Lung microvascular endothelial cell (primary cell): ENCODE results near the gene LRRC56. TPM values are rescaled to one million over a fixed set of nuclear protein-coding genes. Genes with fewer than 3 reads are reported as not detected.

ENCODE experiments used
- DNase-seq, 2 donors: peaks; one replicate each; pipeline versions ENCODE4 v3.0.0 to v3.0.0-alpha.2; 2010; ENCODE audit warnings: low read depth in 2 of 2
- total RNA-seq: library from RNA; depleted of rRNA; stranded (reverse); fragments of >200 nt; gene quantifications from 2 replicates; pipeline ENCODE4 v1.2.1, GENCODE V29; 2014

Gene LRRC56
- total RNA-seq, 1 donor from 2014 or later = 0.60 TPM

DNA sequence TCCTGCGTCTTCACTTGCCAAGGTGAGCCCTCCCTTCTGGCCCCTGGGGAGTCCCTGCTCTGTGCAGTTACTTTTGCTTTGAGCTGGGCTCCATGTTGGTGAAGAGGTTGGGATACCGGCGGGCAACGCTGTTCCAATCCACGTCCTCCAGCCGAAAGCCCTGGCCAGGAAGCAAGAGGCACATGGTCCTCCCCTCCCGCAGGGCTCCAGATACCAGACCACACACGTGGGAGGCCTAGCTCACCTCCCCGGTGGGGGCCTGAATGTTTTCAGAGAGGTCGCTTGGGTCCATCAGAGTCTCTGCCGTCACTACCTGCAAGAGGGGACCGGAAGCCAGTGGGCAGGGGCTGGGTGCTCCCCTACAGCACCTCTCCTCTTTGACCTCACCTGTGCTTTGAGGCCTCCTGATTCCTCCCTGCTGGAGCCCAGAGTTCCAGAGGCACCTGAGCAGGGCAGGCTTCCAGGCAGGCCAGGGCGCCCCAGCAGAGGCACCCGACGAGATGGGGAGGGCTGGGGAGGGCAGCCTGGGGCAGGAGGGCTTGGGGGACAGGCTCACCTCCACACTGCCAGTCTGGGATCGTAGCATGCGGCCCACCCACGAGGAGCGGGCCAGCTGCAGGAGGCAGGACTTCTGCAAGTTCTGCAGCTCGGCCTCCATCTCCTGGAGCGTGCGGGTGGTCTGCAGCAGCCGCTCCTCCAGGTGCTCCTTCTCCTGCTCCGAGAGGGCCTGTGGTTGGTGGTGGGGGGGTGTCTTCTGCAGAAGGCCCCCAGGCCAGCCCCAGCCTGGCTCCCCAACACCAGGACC is 20.2 kb downstream of the LRRC56 start:
- DNase-seq = no peak

GRCh38 chr11:558503-558902 is 21.2 kb downstream of the LRRC56 start:
- no peak for DNase-seq

DNA sequence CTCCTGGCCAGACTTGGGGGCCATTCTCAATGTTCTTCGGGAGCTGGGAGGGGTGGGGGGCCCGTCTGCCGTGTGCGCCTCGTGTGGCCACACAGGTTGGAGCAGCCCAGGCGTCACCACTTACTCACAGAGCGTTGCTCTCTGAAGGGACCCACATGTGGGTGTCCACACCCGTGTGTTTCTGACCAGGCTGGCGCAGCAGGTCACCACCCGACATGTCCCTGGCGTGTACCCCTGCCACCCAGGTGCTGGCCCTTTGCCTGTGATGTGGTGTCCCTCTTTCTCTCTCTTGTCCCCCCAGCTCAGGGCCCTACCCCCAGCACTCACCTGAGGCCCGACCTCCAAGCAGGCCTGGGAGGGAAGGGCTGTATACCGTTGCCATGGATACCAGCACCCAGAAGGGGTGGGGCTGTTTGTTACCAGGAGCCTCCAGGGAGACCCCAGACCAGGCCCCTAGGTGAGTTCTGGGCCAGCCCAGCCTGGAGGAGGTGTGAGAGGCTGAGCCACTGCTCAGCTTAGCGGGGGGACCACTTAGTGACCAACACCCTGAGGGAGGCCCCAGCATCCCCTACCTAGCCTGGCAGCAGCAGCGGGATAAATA is 21.8 kb downstream of the LRRC56 start:
- no peak for DNase-seq

- DNase-seq = no peak
Observed at GRCh38 chr11:559712-560304, 22.5 kb downstream of the LRRC56 start.

DNA sequence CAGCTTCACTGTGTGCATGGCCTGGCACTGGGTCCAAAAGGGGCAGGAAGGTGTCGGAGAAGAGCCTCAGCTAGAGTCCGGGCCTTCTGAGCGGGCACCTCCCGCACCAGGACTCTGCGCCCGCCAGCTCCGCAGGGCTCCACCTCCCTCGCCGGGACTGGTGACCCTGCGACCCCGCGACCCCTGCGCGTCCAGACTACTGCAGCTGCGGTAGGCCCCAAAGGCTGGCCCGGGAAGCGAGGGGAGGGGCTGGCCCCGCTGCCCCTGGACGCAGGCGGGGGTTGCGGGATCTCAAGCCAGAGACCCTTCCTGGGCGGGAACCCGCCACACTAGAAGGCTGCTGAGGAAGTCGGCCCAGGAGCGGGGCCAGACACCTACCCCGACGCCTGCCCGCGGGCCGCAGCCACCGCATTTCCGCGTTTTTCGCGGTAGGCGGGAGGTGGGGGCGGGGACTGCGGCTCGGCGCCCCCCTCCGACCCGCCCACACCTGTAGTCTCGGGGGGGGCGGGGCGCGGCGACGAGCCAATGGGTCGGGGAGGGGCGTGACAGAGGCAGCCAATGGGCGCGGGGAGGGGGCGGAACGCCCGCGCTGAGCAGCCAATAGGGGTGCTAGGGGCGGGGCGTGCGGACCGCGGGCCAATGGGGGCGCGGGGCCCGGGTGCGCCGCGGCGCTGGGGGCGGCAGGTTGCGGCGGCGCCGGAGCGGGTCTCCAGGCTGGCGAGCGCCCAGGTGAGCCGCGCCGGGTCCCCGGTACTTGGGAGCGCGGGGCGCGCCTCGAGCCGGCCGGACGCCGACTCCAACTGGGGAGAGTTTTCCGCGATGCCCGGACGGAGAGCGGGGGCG is 23.2 kb downstream of the LRRC56 start, which contains the start of the genes LMNTD2 and RASSF7:
TSS of gene LMNTD2 (minus strand) at position 434 of the 843 bp plus-strand sequence. CDS start at position 412, 22 bp downstream.
TSS of gene RASSF7 (plus strand) at position 666 of the 843 bp plus-strand sequence. CDS start 799 bp downstream, outside the sequence.
- peak; percentile 85 to 95 for DNase-seq

GRCh38 chr11:561148-562003 is 24.0 kb downstream of the LRRC56 start:
- DNase-seq = no peak

DNA sequence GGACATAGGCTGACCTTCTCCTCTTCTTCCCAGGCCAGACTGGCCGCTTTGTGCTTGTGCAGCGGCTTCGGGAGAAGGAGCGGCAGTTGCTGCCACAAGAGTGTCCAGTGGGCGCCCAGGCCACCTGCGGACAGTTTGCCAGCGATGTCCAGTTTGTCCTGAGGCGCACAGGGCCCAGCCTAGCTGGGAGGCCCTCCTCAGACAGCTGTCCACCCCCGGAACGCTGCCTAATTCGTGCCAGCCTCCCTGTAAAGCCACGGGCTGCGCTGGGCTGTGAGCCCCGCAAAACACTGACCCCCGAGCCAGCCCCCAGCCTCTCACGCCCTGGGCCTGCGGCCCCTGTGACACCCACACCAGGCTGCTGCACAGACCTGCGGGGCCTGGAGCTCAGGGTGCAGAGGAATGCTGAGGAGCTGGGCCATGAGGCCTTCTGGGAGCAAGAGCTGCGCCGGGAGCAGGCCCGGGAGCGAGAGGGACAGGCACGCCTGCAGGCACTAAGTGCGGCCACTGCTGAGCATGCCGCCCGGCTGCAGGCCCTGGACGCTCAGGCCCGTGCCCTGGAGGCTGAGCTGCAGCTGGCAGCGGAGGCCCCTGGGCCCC is 24.8 kb downstream of the LRRC56 start:
- DNase-seq = no peak

DNA sequence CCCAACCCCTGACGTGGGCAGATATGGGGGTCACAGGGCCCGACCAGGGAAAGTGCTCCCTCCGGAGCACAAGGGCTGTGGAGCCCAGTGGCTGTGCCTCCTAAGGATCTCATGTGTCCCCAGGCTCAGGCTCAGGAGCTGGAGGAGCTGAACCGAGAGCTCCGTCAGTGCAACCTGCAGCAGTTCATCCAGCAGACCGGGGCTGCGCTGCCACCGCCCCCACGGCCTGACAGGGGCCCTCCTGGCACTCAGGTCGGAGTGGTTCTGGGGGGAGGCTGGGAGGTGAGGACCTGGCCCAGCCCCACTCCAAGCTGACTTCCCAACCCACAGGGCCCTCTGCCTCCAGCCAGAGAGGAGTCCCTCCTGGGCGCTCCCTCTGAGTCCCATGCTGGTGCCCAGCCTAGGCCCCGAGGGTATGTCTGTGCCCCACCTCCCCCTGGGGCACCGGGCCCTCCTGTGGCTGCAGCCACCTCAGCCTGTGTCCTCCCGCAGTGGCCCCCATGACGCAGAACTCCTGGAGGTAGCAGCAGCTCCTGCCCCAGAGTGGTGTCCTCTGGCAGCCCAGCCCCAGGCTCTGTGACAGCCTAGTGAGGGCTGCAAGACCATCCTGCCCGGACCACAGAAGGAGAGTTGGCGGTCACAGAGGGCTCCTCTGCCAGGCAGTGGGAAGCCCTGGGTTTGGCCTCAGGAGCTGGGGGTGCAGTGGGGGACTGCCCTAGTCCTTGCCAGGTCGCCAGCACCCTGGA is 25.9 kb downstream of the LRRC56 start:
- DNase-seq = no peak

- no peak for DNase-seq
Observed at GRCh38 chr11:563812-564578, 26.7 kb downstream of the LRRC56 start.

DNA sequence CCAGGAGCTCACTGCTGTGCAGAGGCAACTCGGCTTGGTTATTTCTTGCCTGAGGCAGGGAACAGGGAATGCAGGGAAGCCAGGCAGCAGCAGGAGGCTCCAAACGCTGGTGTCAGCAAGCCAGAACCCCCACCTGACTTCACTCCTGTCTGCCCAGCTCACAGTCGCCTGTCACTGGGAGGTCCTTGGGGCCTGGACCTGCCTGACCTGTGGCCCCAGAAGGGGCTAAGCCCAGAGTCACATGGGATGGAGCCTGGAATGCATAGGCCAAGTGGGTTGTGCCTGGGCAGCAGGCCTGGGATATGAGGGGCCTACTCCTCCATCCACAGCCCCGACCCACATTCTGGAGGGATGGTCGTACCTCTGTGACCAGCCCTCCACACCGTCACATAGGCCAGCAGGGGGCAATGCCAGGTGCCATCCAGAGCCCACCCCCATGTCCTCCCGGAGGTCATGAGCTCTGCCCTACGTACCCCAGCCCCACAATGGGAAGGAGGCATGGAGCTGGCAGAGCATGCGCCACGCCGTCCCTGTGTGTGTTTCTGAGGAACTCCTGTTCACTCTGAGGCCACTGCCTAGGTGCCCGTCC is 28.7 kb downstream of the LRRC56 start:
- no peak for DNase-seq

DNA sequence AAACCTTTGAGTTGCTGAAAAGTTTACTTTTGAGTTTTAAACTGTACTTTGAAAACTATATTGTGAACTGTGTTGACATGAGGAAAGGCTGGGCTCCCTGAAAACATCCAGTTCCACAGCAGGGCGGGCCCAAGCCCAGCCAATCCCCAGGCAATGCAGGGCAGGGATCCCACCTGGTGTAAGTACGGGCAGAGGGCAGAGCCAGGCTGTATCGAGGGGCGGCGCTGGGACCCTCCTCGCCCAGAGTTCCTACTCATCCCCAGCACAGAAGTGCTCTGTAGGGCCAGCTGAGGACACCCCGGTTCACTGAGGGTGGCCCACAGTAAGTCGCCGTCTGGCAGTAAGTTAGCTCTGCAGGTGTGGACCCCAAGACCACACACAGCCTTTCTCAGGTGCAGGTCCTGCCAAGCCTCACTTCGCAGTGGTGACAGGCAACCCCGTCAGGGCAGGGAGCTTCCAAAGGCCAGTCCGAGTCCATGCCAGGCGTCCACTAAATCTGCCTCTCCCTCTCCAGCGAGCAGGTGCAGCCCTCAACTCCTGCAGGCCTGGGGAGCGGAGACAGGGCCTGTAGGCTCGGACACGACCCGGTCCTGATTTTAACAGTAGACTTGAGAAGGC is 29.8 kb downstream of the LRRC56 start:
- DNase-seq = no peak

DNA sequence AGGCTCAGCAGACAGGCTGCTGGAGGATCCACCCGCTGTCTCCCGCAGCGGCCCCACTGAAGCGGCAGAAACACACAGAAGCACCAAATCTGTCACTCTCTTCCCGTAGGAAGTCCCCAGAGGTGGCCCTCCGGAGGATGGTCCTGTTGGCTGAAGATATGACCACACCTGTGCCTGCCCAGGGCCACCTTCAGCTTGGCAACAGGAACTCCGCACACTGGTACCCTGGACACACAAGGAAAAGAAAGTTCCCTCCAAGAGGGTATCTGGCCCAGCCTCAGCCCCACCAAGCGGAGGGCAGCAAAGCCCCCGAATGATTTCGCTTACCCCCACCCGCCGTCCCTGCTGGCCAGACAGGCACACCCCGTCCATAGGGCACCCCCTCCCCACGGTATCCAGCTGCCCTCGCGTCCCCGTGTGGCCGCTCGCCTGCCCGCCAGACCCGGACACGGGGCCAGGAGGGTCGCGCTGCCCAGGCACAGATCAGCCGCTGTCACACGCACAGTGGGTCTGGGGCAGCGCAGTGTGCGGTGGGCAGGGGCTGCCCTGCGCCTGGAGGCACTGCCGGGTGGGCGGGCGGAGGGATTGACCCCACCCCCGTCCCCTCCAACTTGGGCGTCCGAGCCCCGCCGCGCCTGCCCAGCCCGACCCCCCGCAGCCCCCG is 30.4 kb downstream of the LRRC56 start:
- no peak for DNase-seq

DNA sequence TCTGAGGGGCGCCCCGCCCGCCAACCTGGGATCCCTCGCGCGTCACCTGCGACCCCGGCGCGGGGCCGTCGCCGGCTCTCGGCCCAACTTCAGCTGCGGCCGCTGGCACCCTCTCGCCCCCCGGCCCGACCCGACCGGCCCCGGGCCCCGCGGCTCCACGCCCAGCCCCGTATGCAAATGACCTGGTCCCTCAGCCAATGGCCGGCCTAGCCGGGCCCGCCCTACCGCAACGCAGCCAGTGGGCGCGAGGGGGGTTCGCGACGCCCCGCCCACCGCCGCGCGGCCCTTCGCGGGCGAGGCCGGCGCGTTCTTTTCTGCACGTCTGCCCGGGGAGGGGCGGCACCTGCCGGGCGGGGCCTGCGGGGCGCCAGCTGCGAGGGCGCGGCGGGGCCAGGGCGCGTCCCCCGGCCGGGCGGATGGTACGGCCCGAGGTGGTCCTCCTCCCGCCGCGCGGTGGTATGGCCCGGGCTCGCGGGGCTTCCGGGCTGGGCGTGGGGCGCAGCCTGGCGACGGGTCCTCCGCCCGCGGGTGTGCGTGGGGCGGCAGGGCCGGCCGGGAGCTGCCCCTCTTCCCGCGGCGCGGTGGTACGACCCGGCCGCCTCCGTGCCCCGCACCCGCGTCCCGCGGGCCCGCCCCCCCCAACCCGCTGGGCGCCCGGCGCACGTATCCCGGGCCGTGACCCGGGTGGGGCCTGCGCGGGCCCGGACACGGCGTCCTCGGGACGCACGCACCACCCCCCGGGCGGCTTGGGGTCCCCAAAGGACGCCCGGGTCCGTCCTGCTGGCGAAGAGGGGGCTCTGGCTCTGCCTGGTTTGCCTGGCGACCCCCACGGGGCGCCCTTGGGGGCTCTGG is 31.2 kb downstream of the LRRC56 start:
- DNase-seq = peak; percentile 88 to 95

DNA sequence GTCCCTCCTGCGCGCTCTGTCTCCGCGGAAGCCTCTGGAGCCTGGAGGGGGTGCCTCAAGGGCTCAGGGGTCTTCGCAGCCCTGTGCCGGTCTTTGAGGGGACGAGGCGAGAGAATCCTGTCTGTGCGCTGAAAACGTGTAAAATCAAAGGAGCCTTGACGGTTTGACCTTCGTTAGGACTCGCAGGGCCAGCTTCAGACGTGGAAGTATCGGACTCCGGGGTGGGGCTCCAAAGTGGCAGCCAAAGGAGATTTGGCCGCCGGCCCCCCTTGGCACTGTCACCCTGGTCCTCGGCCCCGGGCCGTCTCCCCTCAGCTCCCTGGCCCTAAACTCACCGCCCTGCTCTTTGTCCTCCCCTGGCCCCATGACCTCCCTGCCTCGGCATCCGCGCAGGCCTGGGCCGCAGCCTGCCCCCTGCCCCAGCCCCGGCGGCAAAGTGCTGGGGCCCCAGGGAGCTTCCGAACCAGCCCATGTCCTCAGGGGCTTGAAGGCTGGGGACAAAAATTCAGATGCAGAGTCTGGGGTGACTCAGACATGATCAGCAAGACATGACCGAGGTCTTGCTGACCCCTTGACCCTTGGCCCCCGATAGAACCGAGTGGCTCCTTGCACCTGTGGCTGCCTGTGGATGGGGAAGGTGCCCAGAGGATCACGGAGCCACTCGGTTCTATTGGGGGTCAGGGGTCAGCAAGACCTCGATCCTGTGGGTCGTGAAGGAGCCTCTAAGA is 32.0 kb downstream of the LRRC56 start:
- DNase-seq = no peak

DNA sequence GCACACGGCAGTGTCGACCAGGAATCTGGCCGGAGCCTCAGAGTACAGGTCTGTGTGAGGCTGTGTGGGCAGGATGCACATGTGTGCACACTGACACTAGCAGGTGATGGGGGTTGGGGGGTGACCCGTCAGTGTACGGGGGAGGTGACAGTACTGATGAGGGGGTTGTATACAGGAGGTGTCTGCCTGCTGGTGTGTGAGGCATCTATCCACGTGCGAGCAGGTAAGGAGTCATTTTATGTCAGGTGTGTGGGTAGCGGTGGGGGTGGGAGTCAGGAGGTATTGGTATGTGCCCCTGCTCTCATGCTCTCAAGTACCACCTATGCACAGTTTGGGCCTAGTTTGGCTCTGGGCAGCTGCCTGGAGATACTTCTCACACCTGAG is 34.5 kb downstream of the LRRC56 start:
- DNase-seq = no peak
